ENCODE data around the gene DCDC2. TPM values are rescaled to one million over a fixed set of nuclear protein-coding genes. Genes with fewer than 3 reads are reported as not detected.

Gene DCDC2
- total RNA-seq, 4 donors from 2014 or later: 0.29 to 0.64 (median 0.42) TPM

DNA sequence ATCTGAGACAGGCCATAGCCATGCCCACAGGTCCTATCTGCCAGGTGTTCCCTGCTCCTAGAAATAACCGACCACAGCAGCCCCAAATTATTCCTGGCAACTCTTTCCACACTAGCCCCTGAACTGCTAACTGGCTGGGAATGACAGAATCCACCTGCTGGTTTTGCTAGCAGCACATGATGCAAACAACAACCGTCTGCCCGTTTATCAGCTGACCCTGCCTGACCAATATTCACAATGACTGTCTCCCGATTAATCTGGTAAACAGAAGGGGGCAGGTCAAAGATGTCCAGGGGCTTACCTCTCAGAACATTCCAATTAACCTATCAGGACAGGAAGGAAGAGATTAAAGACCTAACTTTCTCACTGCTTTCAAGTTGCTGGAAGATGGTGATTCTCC is 130.3 kb downstream of the DCDC2 start:
- TF ChIP-seq POLR2A (IDR thresholded peaks at IDR 0.05): no peak
- TF ChIP-seq, protein P1, sequence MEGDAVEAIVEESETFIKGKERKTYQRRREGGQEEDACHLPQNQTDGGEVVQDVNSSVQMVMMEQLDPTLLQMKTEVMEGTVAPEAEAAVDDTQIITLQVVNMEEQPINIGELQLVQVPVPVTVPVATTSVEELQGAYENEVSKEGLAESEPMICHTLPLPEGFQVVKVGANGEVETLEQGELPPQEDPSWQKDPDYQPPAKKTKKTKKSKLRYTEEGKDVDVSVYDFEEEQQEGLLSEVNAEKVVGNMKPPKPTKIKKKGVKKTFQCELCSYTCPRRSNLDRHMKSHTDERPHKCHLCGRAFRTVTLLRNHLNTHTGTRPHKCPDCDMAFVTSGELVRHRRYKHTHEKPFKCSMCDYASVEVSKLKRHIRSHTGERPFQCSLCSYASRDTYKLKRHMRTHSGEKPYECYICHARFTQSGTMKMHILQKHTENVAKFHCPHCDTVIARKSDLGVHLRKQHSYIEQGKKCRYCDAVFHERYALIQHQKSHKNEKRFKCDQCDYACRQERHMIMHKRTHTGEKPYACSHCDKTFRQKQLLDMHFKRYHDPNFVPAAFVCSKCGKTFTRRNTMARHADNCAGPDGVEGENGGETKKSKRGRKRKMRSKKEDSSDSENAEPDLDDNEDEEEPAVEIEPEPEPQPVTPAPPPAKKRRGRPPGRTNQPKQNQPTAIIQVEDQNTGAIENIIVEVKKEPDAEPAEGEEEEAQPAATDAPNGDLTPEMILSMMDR (IDR thresholded peaks at IDR 0.05 in 4 of 5, conservative IDR thresholded peaks at IDR 0.05 in 1 of 5): no peak
- intact Hi-C loops (cut with DNase I; ENCODE audit: low total_unique reads) (no loop called here), in situ Hi-C loops (cut with MboI; ENCODE audit: low sequenced_read_pairs in 4 of 4) (no loop called here)
- Histone ChIP-seq H3K27me3 (no peaks in the 10 kb centered on the region), H3K27ac (no peak overlapping the region), H3K9me3 (no peaks in the 10 kb centered on the region), H3K4me1 (no peaks in the 10 kb centered on the region), H3K4me3 (no peak overlapping the region), H3K36me3 (no peaks in the 10 kb centered on the region)
- no peak for ATAC-seq
- no peak for DNase-seq

DNA sequence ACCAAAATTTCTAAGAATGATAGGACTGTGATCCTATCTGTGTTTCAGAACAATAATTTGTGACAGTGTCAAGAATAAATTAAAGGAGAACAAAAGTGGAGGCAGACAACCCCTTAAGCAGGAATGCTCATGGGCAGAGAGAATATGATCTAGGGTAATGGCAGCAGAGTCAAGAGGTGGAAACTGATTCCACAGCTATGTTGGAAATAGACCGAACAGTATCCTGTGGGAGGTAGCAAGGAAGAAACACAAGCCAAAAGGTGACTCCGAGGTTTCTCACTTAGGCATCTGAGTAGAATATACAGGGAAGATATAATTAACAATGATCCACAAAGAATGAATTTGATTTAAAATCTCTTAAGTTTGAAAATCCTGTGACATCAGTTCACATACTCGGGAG is 131.3 kb downstream of the DCDC2 start:
- no peaks in the 10 kb centered on the region for H3K36me3 ChIP-seq
- no peak for TF ChIP-seq POLR2A (IDR thresholded peaks at IDR 0.05)
- TF ChIP-seq, protein P1 (IDR thresholded peaks at IDR 0.05 in 4 of 5, conservative IDR thresholded peaks at IDR 0.05 in 1 of 5): no peak
- DNase-seq: no peak
- no peaks in the 10 kb centered on the region for H3K4me1 ChIP-seq
- H3K27ac ChIP-seq: no peak overlapping the region
- no peak for ATAC-seq
- no peaks in the 10 kb centered on the region for H3K27me3 ChIP-seq
- in situ Hi-C loops (cut with MboI; ENCODE audit: low sequenced_read_pairs in 4 of 4): no loop called here
- no peak overlapping the region for H3K4me3 ChIP-seq
- intact Hi-C loops (cut with DNase I; ENCODE audit: low total_unique reads): no loop called here
- no peaks in the 10 kb centered on the region for H3K9me3 ChIP-seq

DNA sequence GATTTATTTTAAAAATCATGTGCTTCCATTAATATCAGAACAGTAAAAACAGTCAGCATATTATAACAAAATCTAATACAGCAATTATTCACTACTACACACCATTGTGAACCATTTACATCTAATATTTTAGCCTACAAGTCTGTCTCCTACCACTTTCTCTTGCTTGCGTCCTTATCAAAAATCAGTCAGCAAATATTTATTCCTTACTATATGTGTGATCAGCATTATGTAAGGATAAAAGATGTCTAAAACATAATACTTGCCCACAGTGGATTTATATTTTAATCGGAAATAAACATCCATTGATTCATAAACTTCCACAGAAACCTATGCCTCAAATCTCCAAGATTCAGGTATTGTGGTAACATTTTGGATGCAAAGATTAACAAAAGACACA is 132.0 kb downstream of the DCDC2 start:
- TF ChIP-seq, protein P1 (IDR thresholded peaks at IDR 0.05 in 4 of 5, conservative IDR thresholded peaks at IDR 0.05 in 1 of 5): no peak
- no peak for TF ChIP-seq POLR2A (IDR thresholded peaks at IDR 0.05)
- DNase-seq (no peak), ATAC-seq (no peak)
- Histone ChIP-seq H3K27me3 (no peaks in the 10 kb centered on the region), H3K4me1 (no peaks in the 10 kb centered on the region), H3K36me3 (no peaks in the 10 kb centered on the region), H3K27ac (no peak overlapping the region), H3K4me3 (no peak overlapping the region), H3K9me3 (no peaks in the 10 kb centered on the region)
- in situ Hi-C loops (cut with MboI; ENCODE audit: low sequenced_read_pairs in 4 of 4): no loop called here
- intact Hi-C loops (cut with DNase I; ENCODE audit: low total_unique reads): no loop called here

DNA sequence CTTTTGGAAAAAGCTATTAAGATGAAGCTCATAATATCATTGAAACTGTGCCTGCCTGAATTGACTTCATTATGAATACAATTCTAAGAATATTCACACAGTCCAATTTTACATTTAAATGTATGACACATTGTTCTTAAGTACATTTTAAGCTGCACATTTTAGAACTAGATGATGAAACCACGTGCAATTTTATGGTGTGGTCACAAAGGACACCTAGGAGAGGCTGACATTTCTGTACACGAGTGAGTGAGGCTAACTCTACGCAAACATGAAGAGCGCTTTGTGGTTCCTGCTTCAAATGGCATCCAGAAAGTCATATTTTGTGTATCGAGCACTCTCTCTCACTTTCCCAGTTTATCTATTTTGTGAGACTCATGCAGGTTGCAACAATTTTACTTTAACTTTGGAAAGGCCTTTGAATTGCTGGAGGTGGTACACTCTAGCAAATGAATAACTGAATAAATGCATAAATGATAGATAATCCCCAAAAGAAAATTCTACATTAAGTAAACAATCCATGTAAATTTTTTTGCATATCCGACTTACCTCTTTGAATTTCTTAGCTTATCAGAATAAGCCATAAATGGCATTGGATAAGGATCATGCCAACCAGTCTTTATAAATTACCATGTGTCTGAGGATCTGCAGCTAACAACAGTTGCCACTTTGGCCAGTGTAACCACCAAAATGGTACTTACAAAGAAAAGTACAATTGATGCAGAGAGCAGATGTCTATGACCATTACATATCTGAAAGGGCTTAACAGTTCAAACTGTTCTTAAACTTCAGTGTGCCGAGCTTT is 134.5 kb downstream of the DCDC2 start:
- Histone ChIP-seq H3K4me3 (no peak overlapping the region), H3K9me3 (no peaks in the 10 kb centered on the region), H3K4me1 (no peaks in the 10 kb centered on the region), H3K27me3 (no peaks in the 10 kb centered on the region), H3K27ac (no peak overlapping the region), H3K36me3 (no peaks in the 10 kb centered on the region)
- intact Hi-C loops (cut with DNase I; ENCODE audit: low total_unique reads): no loop called here
- DNase-seq (no peak), ATAC-seq (no peak)
- TF ChIP-seq, protein P1 (IDR thresholded peaks at IDR 0.05 in 4 of 5, conservative IDR thresholded peaks at IDR 0.05 in 1 of 5): no peak
- TF ChIP-seq POLR2A (IDR thresholded peaks at IDR 0.05): no peak
- in situ Hi-C loops (cut with MboI; ENCODE audit: low sequenced_read_pairs in 4 of 4): no loop called here

All from gastrocnemius medialis (tissue), 4 donors.